GM12878 (cell line): Measurements from ENCODE around the gene GID4. TPM values are rescaled to one million over a fixed set of nuclear protein-coding genes. Genes with fewer than 3 reads are reported as not detected.

Experiments used
- ATAC-seq: fragments of 200-7000 bp; cut with Tn5 transposase; 3 replicates; pipeline ENCODE4 v1.9.1; 2020; ENCODE audit warnings: mild to moderate bottlenecking, moderate library complexity
- BruUV-seq: library from RNA; stranded (reverse); fragments of 400-500 nt; replicated peaks from 2 replicates; lab custom pipeline; 2021; lab: Mats Ljungman, UMichigan
- CTCF ChIA-PET: fragments of 300-600 bp; sonication (Branson Sonifier 250); formaldehyde crosslinking; extraction: SDS; loops from one replicate; lab custom pipeline; 2021; ENCODE audit warnings: inconsistent platforms; lab: Yijun Ruan, JAX
- POLR2A ChIA-PET: fragments of 350-600 bp; formaldehyde crosslinking; extraction: SDS; loops from one replicate; lab custom pipeline; 2021; ENCODE audit warnings: inconsistent platforms; lab: Charles Lee
- RAD21 ChIA-PET: fragments of 300-600 bp; sonication (Branson Sonifier 250); formaldehyde crosslinking; loops from one replicate; lab custom pipeline; 2023; ENCODE audit warnings: antibody characterized with exemption; ENCODE audit not compliant: unreplicated experiment; lab: Charles Lee
- SMC1A ChIA-PET: fragments of 300-600 bp; sonication (Branson Sonifier 250); formaldehyde crosslinking; loops from one replicate; lab custom pipeline; 2023; ENCODE audit not compliant: unreplicated experiment, uncharacterized antibody; lab: Charles Lee
- DNase-seq: peaks from one replicate; pipeline ENCODE4 v3.0.0-alpha.2; 2011; ENCODE audit warnings: low read depth, low spot score
- FAIRE-seq: peaks from 3 replicates; lab custom pipeline; 2011; peaks lifted over from hg19 to GRCh38; lab: Jason Lieb, UNC
- H2AFZ ChIP-seq: 2 replicates; pipeline ENCODE4 v1.6.0; 2011; ENCODE audit warnings: low read depth, low read length, control low read depth; ENCODE audit not compliant: control insufficient read depth
- H3K27ac ChIP-seq: 2 replicates; pipeline ENCODE4 v1.5.1; 2011; ENCODE audit warnings: control low read depth; ENCODE audit not compliant: control insufficient read depth, insufficient read depth
- H3K27me3 ChIP-seq, 2 experiments: replicated peaks in 1 of 2; 2 replicates each; pipeline versions ENCODE4 v1.6.0 to v1.6.1; 2011; ENCODE audit warnings: low read length in 1 of 2; ENCODE audit not compliant: control insufficient read depth in 2 of 2, insufficient read depth in 2 of 2
- H3K36me3 ChIP-seq, 2 experiments: 2 replicates each; pipeline ENCODE4 v1.5.1; 2011; ENCODE audit warnings: low read length in 1 of 2; ENCODE audit not compliant: control insufficient read depth in 2 of 2, insufficient read depth in 2 of 2
- H3K4me1 ChIP-seq: 2 replicates; pipeline ENCODE4 v1.6.1; 2011; ENCODE audit warnings: mild to moderate bottlenecking, low read length, moderate library complexity, mixed read lengths; ENCODE audit not compliant: control insufficient read depth, insufficient read depth
- H3K4me2 ChIP-seq: 2 replicates; pipeline ENCODE4 v1.6.0; 2011; ENCODE audit warnings: control low read depth; ENCODE audit not compliant: control insufficient read depth, insufficient read depth
- H3K4me3 ChIP-seq: fragments of 200-600 bp; sonication (generic); 2 replicates; pipeline ENCODE4 v1.5.1; 2016
- H3K79me2 ChIP-seq: 2 replicates; pipeline ENCODE4 v1.6.0; 2011; ENCODE audit warnings: low read length; ENCODE audit not compliant: control insufficient read depth, insufficient read depth
- H3K9ac ChIP-seq: 2 replicates; pipeline ENCODE4 v1.8.0; 2011; ENCODE audit warnings: low read length, control low read depth, mixed read lengths; ENCODE audit not compliant: control insufficient read depth, insufficient read depth
- H3K9me3 ChIP-seq: replicated peaks from 3 replicates; pipeline ENCODE4 v1.5.1; 2011; ENCODE audit warnings: mild to moderate bottlenecking, low read length; ENCODE audit not compliant: control insufficient read depth, insufficient read depth
- H4K20me1 ChIP-seq: 2 replicates; pipeline ENCODE4 v1.6.0; 2011; ENCODE audit not compliant: control insufficient read depth, insufficient read depth
- ATF3 ChIP-seq: IDR thresholded peaks from 2 replicates; pipeline ENCODE4 v1.6.1; 2011; ENCODE audit warnings: low read depth, mild to moderate bottlenecking, low read length, moderate library complexity, borderline replicate concordance; ENCODE audit errors: extremely low read depth
- BHLHE40 ChIP-seq, 2 experiments: fragments of 450-650 bp in 1 of 2; IDR thresholded peaks; 2 replicates each; pipeline ENCODE4 v1.6.1; 2011 to 2017; ENCODE audit warnings: low read depth in 2 of 2, borderline replicate concordance in 1 of 2, improper control_type of control experiment in 1 of 2, low read length in 1 of 2, mild to moderate bottlenecking in 1 of 2
- CEBPZ ChIP-seq: fragments of 150-350 bp; IDR thresholded peaks from 2 replicates; pipeline ENCODE4 v1.6.1; 2016; ENCODE audit warnings: low read depth, low read length
- DPF2 ChIP-seq: fragments of 450-650 bp; IDR thresholded peaks from 2 replicates; pipeline ENCODE4 v1.6.1; 2017; ENCODE audit warnings: mild to moderate bottlenecking
- EP300 ChIP-seq, 2 experiments: fragments of 150-350 bp in 1 of 2; IDR thresholded peaks; 2 replicates each; pipeline ENCODE4 v1.6.1; 2011 to 2012; ENCODE audit warnings: low read depth in 2 of 2, low read length in 2 of 2, borderline replicate concordance in 1 of 2, improper control_type of control experiment in 1 of 2, inconsistent platforms in 1 of 2; ENCODE audit not compliant: control insufficient read depth in 1 of 2
- HDGF ChIP-seq: fragments of 450-650 bp; IDR thresholded peaks from 2 replicates; pipeline ENCODE4 v1.6.1; 2016; ENCODE audit warnings: antibody characterized with exemption
- IKZF1 ChIP-seq: fragments of 450-650 bp; conservative IDR thresholded peaks from 2 replicates; pipeline ENCODE4 v1.6.1; 2017; ENCODE audit warnings: antibody characterized with exemption, mild to moderate bottlenecking
- LARP7 ChIP-seq: fragments of 450-650 bp; IDR thresholded peaks from 2 replicates; pipeline ENCODE4 v1.6.1; 2017; ENCODE audit warnings: mild to moderate bottlenecking
- MEF2B ChIP-seq: fragments of 450-650 bp; IDR thresholded peaks from 2 replicates; pipeline ENCODE4 v1.6.1; 2018; ENCODE audit warnings: mild to moderate bottlenecking, moderate library complexity; ENCODE audit not compliant: partially characterized antibody, poor library complexity, severe bottlenecking
- PBX3 ChIP-seq: IDR thresholded peaks from 2 replicates; pipeline ENCODE4 v1.6.1; 2011; ENCODE audit warnings: mild to moderate bottlenecking, low read depth, low read length, moderate library complexity; ENCODE audit not compliant: insufficient replicate concordance
- RELB ChIP-seq: fragments of 450-650 bp; IDR thresholded peaks from 2 replicates; pipeline ENCODE4 v1.6.1; 2017; ENCODE audit warnings: low read depth, mild to moderate bottlenecking, moderate library complexity
- RFX5 ChIP-seq: IDR thresholded peaks from 2 replicates; pipeline ENCODE4 v1.6.1; 2011; ENCODE audit warnings: low read depth, low read length, improper control_type of control experiment
- TBL1XR1 ChIP-seq: IDR thresholded peaks from 2 replicates; pipeline ENCODE4 v1.6.1; 2012; ENCODE audit warnings: low read depth, low read length, improper control_type of control experiment
- ZBTB33 ChIP-seq: fragments of 450-650 bp; IDR thresholded peaks from 2 replicates; pipeline ENCODE4 v1.6.1; 2017; ENCODE audit warnings: mild to moderate bottlenecking
- ZNF384 ChIP-seq: IDR thresholded peaks from 2 replicates; pipeline ENCODE4 v1.6.1; 2012; ENCODE audit warnings: low read depth, mild to moderate bottlenecking, low read length, improper control_type of control experiment, borderline replicate concordance
- WGBS: methylation state at CpG from one replicate; pipeline ENCODE4 v1.1.6; 2016; ENCODE audit warnings: low lambda C conversion rate; ENCODE audit not compliant: insufficient replicate concordance, insufficient coverage; ENCODE audit errors: missing lambda C conversion rate; 5-methylcytosine and 5-hydroxymethylcytosine counted together
- in situ Hi-C: fragments of 300-500 bp; cut with MboI; formaldehyde crosslinking; loops from 9 replicates; pipeline ENCODE4 v1.14.3; 2018; ENCODE audit warnings: mixed read lengths
- intact Hi-C: fragments of 100-400 bp; cut with micrococcal nuclease; formaldehyde crosslinking; loops from one replicate; pipeline ENCODE4 v1.14.2; 2022; ENCODE audit not compliant: unreplicated experiment
- polyA plus RNA-seq, 11 experiments: library from polyadenylated mRNA; depleted of rRNA in 4 of 11; unstranded in 6 of 11; stranded (reverse) in 5 of 11; fragments of >200 nt; fragmentation: Nextera tagmentation in 4 of 11; fragmentation: Illumina TruSeq in 1 of 11; extraction: Ambion mirVana in 4 of 11; extraction: Trizol in 1 of 11; gene quantifications; 1 replicate in 1 of 11; 2 replicates in 10 of 11; pipeline versions ENCODE4 v1.2.1 to v1.2.3, GENCODE V29; 2011 to 2016; ENCODE audit warnings: inconsistent platforms in 2 of 11, missing spikeins in 2 of 11, low read depth in 1 of 11
- total RNA-seq, 4 experiments: library from RNA; depleted of rRNA in 3 of 4; stranded (reverse); fragments of >200 nt in 3 of 4; fragmentation: Illumina TruSeq in 1 of 4; extraction: Trizol in 1 of 4; gene quantifications; 2 replicates each; pipeline versions ENCODE4 v1.2.1 to v1.2.3, GENCODE V29; 2013 to 2021

The GID4 gene
- total and polyA plus RNA-seq, 10 of the 15 experiments (the other 5 are each of a cell fraction or from before 2014, with no cell fraction given) = 0.93 to 7.3 (median 3.6) TPM

- 55% methylated on average over 12 of the region's 12 CpGs for WGBS
- no peak for FAIRE-seq
- CTCF ChIA-PET = interaction anchor here (1.2 to 1.4 kb wide), 2 partner anchors 9 to 11 kb away, joined by 3 to 5 read pairs; no protein-coding TSS in a partner anchor
These were observed 45.4 kb upstream of the GID4 start for GRCh38 chr17:17993852-17994251.

More at GRCh38 chr17:17993852-17994251, 45.4 kb upstream of the GID4 start:
- H4K20me1 ChIP-seq = no peaks in the 10 kb centered on the region; the same call in 1 of the 2 replicates
- no peak overlapping the region for H3K27ac ChIP-seq
- TF ChIP-seq RELB (no peak), LARP7 (no peak), BHLHE40 (IDR thresholded peaks at IDR 0.05; ENCODE audit: borderline replicate concordance in 1 of 2, low read depth in 2 of 2, low read length in 1 of 2) (no peak), ZNF384 (no peak), ZBTB33 (no peak), HDGF (no peak), RFX5 (no peak), DPF2 (no peak), EP300 (IDR thresholded peaks at IDR 0.05; ENCODE audit: borderline replicate concordance in 1 of 2, control insufficient read depth in 1 of 2, low read depth in 2 of 2, low read length in 2 of 2) (no peak), PBX3 (no peak), IKZF1 (no peak), ATF3 (no peak), TBL1XR1 (no peak), MEF2B (no peak), CEBPZ (no peak)
- no TSS peak for BruUV-seq
- DNase-seq (no peak), ATAC-seq (no peak)
- RAD21 ChIA-PET = no interaction called here
- intact Hi-C loops = no loop called here
- H3K4me1 ChIP-seq = no peaks in the 10 kb centered on the region
- POLR2A ChIA-PET = no interaction called here
- SMC1A ChIA-PET = no interaction called here
- H3K79me2 ChIP-seq = no peaks in the 10 kb centered on the region
- no peak overlapping the region for H3K9ac ChIP-seq
- H3K36me3 ChIP-seq = no peaks in the 10 kb centered on the region
- H3K4me3 ChIP-seq = no peak overlapping the region
- no peak overlapping the region for H2AFZ ChIP-seq
- in situ Hi-C loops = no loop called here
- no peak overlapping the region for H3K4me2 ChIP-seq
- H3K27me3 ChIP-seq = no peaks in the 10 kb centered on the region; a peak in 1 of 4 replicates
- H3K9me3 ChIP-seq = no peaks in the 10 kb centered on the region
